K562 (cell line): ENCODE results near the gene ZNF222.

Experiments used
- JUND ChIP-seq, 2 experiments: IDR thresholded peaks; 2 replicates in 1 of 2; 3 replicates in 1 of 2; pipeline ENCODE4 v1.6.1; 2011; ENCODE audit warnings: borderline replicate concordance in 2 of 2, low read depth in 2 of 2, low read length in 2 of 2, improper control_type of control experiment in 1 of 2, missing biosample characterization in 1 of 2, missing genetic modification characterization in 1 of 2, missing genetic modification reagents in 1 of 2
- REST ChIP-seq, 2 experiments: fragments of 450-650 bp; formaldehyde crosslinking in 1 of 2; IDR thresholded peaks; 2 replicates each; pipeline versions ENCODE4 v1.4.0 to v1.6.1; 2014 to 2020; ENCODE audit warnings: mild to moderate bottlenecking in 2 of 2, borderline replicate concordance in 1 of 2, low read depth in 1 of 2
- SAFB ChIP-seq: fragments of 200-400 bp; formaldehyde crosslinking; IDR thresholded peaks from 2 replicates; pipeline ENCODE4 v1.6.1; 2017; ENCODE audit warnings: low read depth, low read length, borderline replicate concordance
- ZNF239 ChIP-seq: fragments of 250-450 bp; sonication (Bioruptor Pico); IDR thresholded peaks from 2 replicates; pipeline ENCODE4 v1.4.0; 2020; ENCODE audit warnings: mild to moderate bottlenecking
- ZZZ3 ChIP-seq: fragments of 450-650 bp; IDR thresholded peaks from 2 replicates; pipeline ENCODE4 v1.6.1; 2016; ENCODE audit warnings: antibody characterized with exemption, mild to moderate bottlenecking, moderate library complexity

- TF ChIP-seq JUND (IDR thresholded peaks at IDR 0.05; ENCODE audit: borderline replicate concordance, low read depth, low read length), result no peak
- no peak for TF ChIP-seq JUND (tag; IDR thresholded peaks at IDR 0.05; ENCODE audit: borderline replicate concordance, low read depth, low read length)
- TF ChIP-seq SAFB, result no peak
- no peak for TF ChIP-seq ZZZ3
- no peak for TF ChIP-seq ZNF239 (CRISPR knock-in tag)
- no peak for TF ChIP-seq REST (IDR thresholded peaks at IDR 0.05; ENCODE audit: borderline replicate concordance)
- TF ChIP-seq REST (CRISPR knock-in tag; IDR thresholded peaks at IDR 0.05; ENCODE audit: low read depth), result no peak
These were observed 25.8 kb downstream of the ZNF222 start for GRCh38 chr19:44050740-44051649.
